DOHH2 (cell line): ENCODE data around the gene WRAP73.

Source experiments
- H3F3A ChIP-seq: fragments of 200-600 bp; sonication (generic), shearing (Covaris generic); 2 replicates; pipeline ENCODE4 v1.6.0; 2016; ENCODE audit warnings: antibody characterized with exemption, mild to moderate bottlenecking; ENCODE audit not compliant: control insufficient read depth, insufficient read depth
- H3K27ac ChIP-seq: fragments of 200-600 bp; sonication (generic); 2 replicates; pipeline ENCODE4 v1.5.1; 2014; ENCODE audit warnings: low read depth, mild to moderate bottlenecking, low read length, moderate library complexity
- H3K27me3 ChIP-seq: fragments of 200-600 bp; sonication (generic); 2 replicates; pipeline ENCODE4 v1.6.1; 2014; ENCODE audit warnings: mild to moderate bottlenecking, low read length, mixed read lengths; ENCODE audit not compliant: control insufficient read depth
- H3K36me3 ChIP-seq: fragments of 200-600 bp; sonication (generic); 2 replicates; pipeline ENCODE4 v1.6.1; 2014; ENCODE audit warnings: mild to moderate bottlenecking, low read length, moderate library complexity, mixed read lengths; ENCODE audit not compliant: control insufficient read depth
- H3K4me1 ChIP-seq: fragments of 200-600 bp; sonication (generic); 2 replicates; pipeline ENCODE4 v1.6.1; 2014; ENCODE audit warnings: mild to moderate bottlenecking, low read length, mixed read lengths; ENCODE audit not compliant: control insufficient read depth
- H3K4me2 ChIP-seq: fragments of 200-600 bp; sonication (generic); 2 replicates; pipeline ENCODE4 v1.6.0; 2014; ENCODE audit warnings: mild to moderate bottlenecking, low read length, moderate library complexity
- H3K4me3 ChIP-seq: fragments of 200-600 bp; sonication (generic); 2 replicates; pipeline ENCODE4 v1.5.1; 2014; ENCODE audit warnings: mild to moderate bottlenecking, low read length, mixed read lengths
- H3K79me2 ChIP-seq: fragments of 200-600 bp; sonication (generic); 2 replicates; pipeline ENCODE4 v1.6.1; 2014; ENCODE audit warnings: mild to moderate bottlenecking, low read length, mixed read lengths; ENCODE audit not compliant: control insufficient read depth
- H3K9me2 ChIP-seq: fragments of 200-600 bp; sonication (generic); replicated peaks from 2 replicates; pipeline ENCODE4 v1.6.1; 2014; ENCODE audit warnings: mild to moderate bottlenecking, low read length, mixed read lengths; ENCODE audit not compliant: control insufficient read depth
- H3K9me3 ChIP-seq: fragments of 200-600 bp; sonication (generic); 2 replicates; pipeline ENCODE4 v1.6.1; 2014; ENCODE audit warnings: antibody characterized with exemption, low read length, mixed read lengths; ENCODE audit not compliant: control insufficient read depth, insufficient read depth
- H4K20me1 ChIP-seq: fragments of 200-600 bp; sonication (generic); 2 replicates; pipeline ENCODE4 v1.6.0; 2014; ENCODE audit warnings: low read depth, mild to moderate bottlenecking, antibody characterized with exemption, low read length, moderate library complexity; ENCODE audit not compliant: control insufficient read depth, insufficient read depth
- CTCF ChIP-seq: fragments of 200-600 bp; sonication (generic); IDR thresholded peaks from one replicate; pipeline ENCODE4 v1.5.1; 2014; ENCODE audit warnings: antibody characterized with exemption, mild to moderate bottlenecking, low read depth, low read length; ENCODE audit not compliant: poor library complexity, severe bottlenecking
- EZH2phosphoT487 ChIP-seq: fragments of 200-600 bp; sonication (generic); IDR thresholded peaks from 2 replicates; pipeline ENCODE4 v1.6.1; 2017; ENCODE audit warnings: borderline replicate concordance, mild to moderate bottlenecking, antibody characterized with exemption, low read length, moderate library complexity, mixed read lengths

The WRAP73 gene, protein sequence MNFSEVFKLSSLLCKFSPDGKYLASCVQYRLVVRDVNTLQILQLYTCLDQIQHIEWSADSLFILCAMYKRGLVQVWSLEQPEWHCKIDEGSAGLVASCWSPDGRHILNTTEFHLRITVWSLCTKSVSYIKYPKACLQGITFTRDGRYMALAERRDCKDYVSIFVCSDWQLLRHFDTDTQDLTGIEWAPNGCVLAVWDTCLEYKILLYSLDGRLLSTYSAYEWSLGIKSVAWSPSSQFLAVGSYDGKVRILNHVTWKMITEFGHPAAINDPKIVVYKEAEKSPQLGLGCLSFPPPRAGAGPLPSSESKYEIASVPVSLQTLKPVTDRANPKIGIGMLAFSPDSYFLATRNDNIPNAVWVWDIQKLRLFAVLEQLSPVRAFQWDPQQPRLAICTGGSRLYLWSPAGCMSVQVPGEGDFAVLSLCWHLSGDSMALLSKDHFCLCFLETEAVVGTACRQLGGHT

DNA sequence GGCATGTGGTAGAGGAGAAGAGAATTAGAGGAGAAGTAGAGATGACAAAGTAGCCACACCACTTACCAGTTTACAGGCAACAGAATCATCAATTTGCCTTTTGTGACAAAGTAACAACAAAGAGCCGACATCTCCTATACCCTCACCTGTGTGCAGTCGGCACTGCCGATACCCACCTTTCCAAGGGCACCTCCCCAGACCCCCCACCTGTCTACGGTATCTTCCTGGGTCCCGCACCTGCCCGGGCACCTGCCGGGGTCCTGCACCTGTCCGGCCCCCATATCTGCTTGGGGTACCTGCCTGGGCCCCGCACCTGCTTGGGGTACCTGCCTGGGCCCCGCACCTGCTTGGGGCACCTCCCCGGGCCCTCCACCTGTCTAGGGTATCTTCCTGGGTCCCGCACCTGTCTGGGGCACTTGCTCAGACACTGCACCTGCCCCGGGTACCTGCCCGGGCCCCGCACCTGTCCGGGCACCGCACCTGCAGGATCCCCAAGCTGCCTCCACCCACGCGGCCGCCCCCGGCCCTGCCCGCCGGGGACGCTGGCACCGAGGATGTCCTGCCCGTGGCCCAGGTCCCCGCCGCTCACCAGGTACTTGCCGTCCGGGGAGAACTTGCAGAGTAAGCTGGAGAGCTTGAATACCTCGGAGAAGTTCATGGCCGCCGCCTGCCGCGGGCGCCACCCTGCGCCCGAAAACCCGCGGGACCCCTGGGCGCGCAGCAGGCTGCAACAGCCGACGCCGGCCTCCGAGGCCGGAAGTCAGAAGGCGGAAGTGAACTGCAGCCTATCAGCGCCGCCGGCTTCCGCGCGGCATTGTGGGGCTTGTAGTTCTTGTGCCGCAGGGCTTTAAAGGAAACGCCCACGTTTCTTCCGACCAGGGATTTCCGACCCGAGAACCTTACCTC is at the start of gene WRAP73:
TSS of gene WRAP73 (minus strand) at position 762 of the 906 bp plus-strand sequence. CDS start at position 658, 104 bp downstream.
- Histone ChIP-seq H3K27me3 (no peaks in the 10 kb centered on the region), H3K79me2 (peaks cover 34% of the 10 kb centered on the region)

GRCh38 chr1:3699596-3699995 is 49.7 kb upstream of the WRAP73 start:
- H3K9me3 ChIP-seq, result no peaks in the 10 kb centered on the region
- no peaks in the 10 kb centered on the region for H3F3A ChIP-seq
- H4K20me1 ChIP-seq, result no peaks in the 10 kb centered on the region; the same call in 1 of the 2 replicates
- H3K4me2 ChIP-seq, result no peak overlapping the region
- no peaks in the 10 kb centered on the region for H3K36me3 ChIP-seq
- H3K4me1 ChIP-seq, result peaks cover 17% of the 10 kb centered on the region
- TF ChIP-seq EZH2phosphoT487, result no peak
- TF ChIP-seq CTCF, result no peak
- no peak overlapping the region for H3K4me3 ChIP-seq
- H3K27me3 ChIP-seq, result no peaks in the 10 kb centered on the region
- no peaks in the 10 kb centered on the region for H3K79me2 ChIP-seq
- no peak overlapping the region for H3K27ac ChIP-seq
- no peaks in the 10 kb centered on the region for H3K9me2 ChIP-seq

More for the DNA sequence above, at the start of gene WRAP73:
- Histone ChIP-seq H3K4me1 (peaks cover 36% of the 10 kb centered on the region), H3K9me3 (no peaks in the 10 kb centered on the region), H3K36me3 (peaks cover 32% of the 10 kb centered on the region), H3K27ac (no peak within 1 kb of the TSS), H3K4me3 (peak within 1 kb of the TSS; percentile 82), H3K4me2 (peak within 1 kb of the TSS; percentile 66), H3F3A (peaks cover 9% of the 10 kb centered on the region), H3K9me2 (no peaks in the 10 kb centered on the region), H4K20me1 (no peaks in the 10 kb centered on the region)
- peak; percentile 64 for TF ChIP-seq CTCF
- TF ChIP-seq EZH2phosphoT487, result no peak

DNA sequence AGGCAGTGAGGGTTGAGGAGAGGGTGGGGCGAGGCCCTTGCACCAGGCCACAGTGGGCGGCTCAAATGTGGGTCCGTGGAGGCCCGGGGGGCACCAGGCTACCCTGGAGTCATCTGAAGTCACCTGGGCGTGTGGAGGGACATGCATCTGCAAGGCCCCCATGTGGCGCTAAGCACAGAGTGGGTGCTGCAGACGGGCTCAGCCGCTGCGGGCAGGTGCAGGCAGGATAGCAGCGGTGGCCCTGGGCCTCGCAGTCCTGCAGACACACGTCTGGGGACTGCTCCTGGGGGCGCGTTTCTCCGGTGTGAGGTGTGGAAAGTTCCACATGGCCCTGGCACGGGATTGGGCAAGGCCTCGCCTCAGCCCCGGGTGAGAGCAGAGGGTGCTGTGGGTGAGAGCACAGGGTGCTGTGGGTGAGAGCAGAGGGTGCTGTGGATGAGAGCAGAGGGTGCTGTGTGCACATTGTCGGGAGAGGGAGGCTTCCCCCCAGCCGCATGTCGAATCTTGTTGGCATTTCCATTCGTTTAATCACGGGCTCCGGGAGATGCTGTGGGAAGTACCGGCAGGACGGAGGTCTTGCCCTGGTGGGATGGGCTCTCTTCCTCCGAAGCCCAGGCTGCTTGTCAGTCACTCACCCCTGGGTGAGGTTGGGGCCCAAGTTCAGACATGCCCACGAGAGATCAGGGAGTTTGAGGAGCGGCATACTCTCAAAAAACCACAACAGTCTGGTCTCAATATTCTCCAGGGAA is 48.9 kb upstream of the WRAP73 start:
- Histone ChIP-seq H3K9me3 (no peaks in the 10 kb centered on the region), H4K20me1 (no peaks in the 10 kb centered on the region; the same call in 1 of the 2 replicates), H3K27ac (no peak overlapping the region), H3K79me2 (no peaks in the 10 kb centered on the region), H3K27me3 (no peaks in the 10 kb centered on the region), H3K9me2 (no peaks in the 10 kb centered on the region), H3F3A (no peaks in the 10 kb centered on the region), H3K4me2 (no peak overlapping the region), H3K36me3 (no peaks in the 10 kb centered on the region), H3K4me3 (no peak overlapping the region), H3K4me1 (peaks cover 9% of the 10 kb centered on the region)
- no peak for TF ChIP-seq EZH2phosphoT487
- no peak for TF ChIP-seq CTCF
